DND-41 (cell line): Measurements from ENCODE around the gene NTM.

Source experiments
- ATAC-seq: fragments of 200-7000 bp; cut with Tn5 transposase; 3 replicates; pipeline ENCODE4 v1.9.1; 2021; ENCODE audit warnings: low read depth; ENCODE audit not compliant: insufficient read depth
- DNase-seq: peaks from one replicate; pipeline ENCODE4 v3.0.0-alpha.2; 2020
- H2AFZ ChIP-seq: 2 replicates; pipeline ENCODE4 v1.6.0; 2012; ENCODE audit warnings: low read depth, low read length
- H3K27ac ChIP-seq: 2 replicates; pipeline ENCODE4 v1.5.1; 2012; ENCODE audit warnings: low read length, inconsistent platforms
- H3K27me3 ChIP-seq: fragments of 200-600 bp; sonication (generic); 2 replicates; pipeline ENCODE4 v1.6.0; 2012; ENCODE audit warnings: low read length, mild to moderate bottlenecking, inconsistent platforms; ENCODE audit not compliant: insufficient read depth, poor library complexity
- H3K36me3 ChIP-seq: 2 replicates; pipeline ENCODE4 v1.5.1; 2012; ENCODE audit warnings: low read length, inconsistent platforms; ENCODE audit not compliant: insufficient read depth
- H3K4me1 ChIP-seq: 2 replicates; pipeline ENCODE4 v1.5.1; 2012; ENCODE audit warnings: mild to moderate bottlenecking, low read length; ENCODE audit not compliant: insufficient read depth
- H3K4me2 ChIP-seq: 2 replicates; pipeline ENCODE4 v1.6.0; 2012; ENCODE audit warnings: mild to moderate bottlenecking, moderate library complexity, low read length, inconsistent platforms; ENCODE audit not compliant: insufficient read depth
- H3K4me3 ChIP-seq, 2 experiments: fragments of 200-600 bp in 1 of 2; shearing (Covaris generic) in 1 of 2; 2 replicates each; pipeline ENCODE4 v1.5.1; 2012 to 2016; ENCODE audit warnings: inconsistent platforms in 2 of 2, low read length in 2 of 2, mild to moderate bottlenecking in 2 of 2, low read depth in 1 of 2, moderate library complexity in 1 of 2
- H3K79me2 ChIP-seq: 2 replicates; pipeline ENCODE4 v1.6.0; 2012; ENCODE audit warnings: low read length, inconsistent platforms; ENCODE audit not compliant: insufficient read depth
- H3K9ac ChIP-seq: 2 replicates; pipeline ENCODE4 v1.6.0; 2012; ENCODE audit warnings: low read depth, mild to moderate bottlenecking, inconsistent platforms, low read length, moderate library complexity
- H3K9me3 ChIP-seq: 2 replicates; pipeline ENCODE4 v1.5.1; 2012; ENCODE audit warnings: low read length, moderate library complexity, mild to moderate bottlenecking, inconsistent platforms; ENCODE audit not compliant: insufficient read depth, severe bottlenecking
- H4K20me1 ChIP-seq: 2 replicates; pipeline ENCODE4 v1.6.0; 2012; ENCODE audit warnings: low read length; ENCODE audit not compliant: insufficient read depth
- CTCF ChIP-seq: IDR thresholded peaks from 2 replicates; pipeline ENCODE4 v1.5.1; 2012; ENCODE audit warnings: borderline replicate concordance, low read length, moderate library complexity, mild to moderate bottlenecking; ENCODE audit not compliant: poor library complexity, severe bottlenecking; ENCODE audit errors: extremely low read depth
- EZH2 ChIP-seq: IDR thresholded peaks from 3 replicates; pipeline ENCODE4 v1.6.1; 2012; ENCODE audit warnings: borderline replicate concordance, low read depth, mild to moderate bottlenecking, moderate library complexity, low read length, inconsistent platforms; ENCODE audit not compliant: severe bottlenecking

NTM gene

DNA sequence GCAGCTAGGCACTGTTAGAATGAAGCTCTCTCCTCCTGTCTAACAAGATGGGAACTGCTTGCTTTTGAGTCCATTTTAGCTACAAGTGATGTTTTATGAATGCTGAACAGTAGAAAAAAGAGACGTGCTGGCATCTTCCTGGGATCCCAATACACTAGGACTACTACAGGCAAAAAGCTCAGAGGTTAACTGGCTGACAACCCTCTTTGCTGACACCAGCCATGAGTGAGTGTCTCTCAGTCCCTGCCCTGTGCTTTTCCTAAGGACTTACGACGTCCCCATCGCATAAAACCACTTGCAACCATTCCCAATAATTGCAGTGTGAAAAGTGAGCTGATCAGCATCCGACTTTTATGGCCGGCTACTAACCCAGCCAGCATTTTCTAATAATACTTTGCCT lies 213.5 kb downstream of the NTM start:
- H3K27me3 ChIP-seq, result no peaks in the 10 kb centered on the region
- no peak for DNase-seq

GRCh38 chr11:131584785-131585592 lies 214.6 kb downstream of the NTM start:
- peak; percentile 42 for DNase-seq
- no peak overlapping the region for H3K9ac ChIP-seq

More for the DNA sequence above, 213.5 kb downstream of the NTM start:
- no peaks in the 10 kb centered on the region for H3K36me3 ChIP-seq
- no peak overlapping the region for H2AFZ ChIP-seq
- TF ChIP-seq CTCF (no peak), EZH2 (no peak)
- no peak for ATAC-seq
- no peaks in the 10 kb centered on the region for H3K9me3 ChIP-seq
- H3K4me3 ChIP-seq, result no peak overlapping the region
- H3K4me2 ChIP-seq, result no peak overlapping the region
- H3K27ac ChIP-seq, result no peak overlapping the region
- H3K4me1 ChIP-seq, result no peaks in the 10 kb centered on the region
- H3K9ac ChIP-seq, result no peak overlapping the region
- no peaks in the 10 kb centered on the region for H3K79me2 ChIP-seq
- no peaks in the 10 kb centered on the region for H4K20me1 ChIP-seq

DNA sequence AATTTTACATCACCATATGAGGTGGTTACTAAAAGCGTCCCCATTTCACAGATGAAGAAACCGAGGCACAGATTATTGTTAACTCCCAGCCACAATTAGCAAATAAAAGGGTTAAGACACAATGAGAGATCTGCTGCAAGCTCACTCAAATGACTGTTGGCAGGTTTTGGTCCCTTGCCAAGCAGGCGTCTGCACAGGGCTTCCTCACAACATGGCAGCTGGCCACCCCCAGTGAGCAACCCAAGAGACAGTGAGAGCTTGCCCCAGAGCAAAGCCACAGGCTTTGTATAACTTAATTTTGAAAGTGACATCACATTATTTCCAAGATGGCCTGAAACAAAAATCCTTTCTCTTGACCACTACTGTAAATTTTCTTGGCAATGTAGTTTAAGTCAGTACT lies 217.6 kb downstream of the NTM start:
- H3K9ac ChIP-seq, result no peak overlapping the region
- H3K27me3 ChIP-seq, result no peaks in the 10 kb centered on the region
- TF ChIP-seq CTCF (no peak), EZH2 (no peak)
- H2AFZ ChIP-seq, result no peak overlapping the region
- no peak overlapping the region for H3K4me2 ChIP-seq
- no peaks in the 10 kb centered on the region for H3K4me1 ChIP-seq
- ATAC-seq (no peak), DNase-seq (no peak)
- H3K27ac ChIP-seq, result no peak overlapping the region
- no peaks in the 10 kb centered on the region for H3K9me3 ChIP-seq
- H3K36me3 ChIP-seq, result no peaks in the 10 kb centered on the region
- H3K4me3 ChIP-seq, result no peak overlapping the region
- H4K20me1 ChIP-seq, result no peaks in the 10 kb centered on the region
- H3K79me2 ChIP-seq, result no peaks in the 10 kb centered on the region

More at GRCh38 chr11:131584785-131585592, 214.6 kb downstream of the NTM start:
- no peaks in the 10 kb centered on the region for H3K36me3 ChIP-seq
- no peaks in the 10 kb centered on the region for H3K9me3 ChIP-seq
- no peaks in the 10 kb centered on the region for H4K20me1 ChIP-seq
- ATAC-seq, result peak; percentile 71
- H3K4me1 ChIP-seq, result no peaks in the 10 kb centered on the region
- no peak overlapping the region for H3K27ac ChIP-seq
- H3K27me3 ChIP-seq, result no peaks in the 10 kb centered on the region
- H2AFZ ChIP-seq, result no peak overlapping the region
- H3K79me2 ChIP-seq, result no peaks in the 10 kb centered on the region
- TF ChIP-seq CTCF (peak; percentile 61), EZH2 (no peak)
- no peak overlapping the region for H3K4me3 ChIP-seq
- no peak overlapping the region for H3K4me2 ChIP-seq
